NOMO-1 (cell line): ENCODE data around the gene RGP1.

Experiments
- DNase-seq, 2 experiments: peaks; one replicate each; lab custom pipeline; 2025; ENCODE audit not compliant: unreplicated experiment in 2 of 2; lab: John Stamatoyannopoulos, UW

RGP1 gene

DNA sequence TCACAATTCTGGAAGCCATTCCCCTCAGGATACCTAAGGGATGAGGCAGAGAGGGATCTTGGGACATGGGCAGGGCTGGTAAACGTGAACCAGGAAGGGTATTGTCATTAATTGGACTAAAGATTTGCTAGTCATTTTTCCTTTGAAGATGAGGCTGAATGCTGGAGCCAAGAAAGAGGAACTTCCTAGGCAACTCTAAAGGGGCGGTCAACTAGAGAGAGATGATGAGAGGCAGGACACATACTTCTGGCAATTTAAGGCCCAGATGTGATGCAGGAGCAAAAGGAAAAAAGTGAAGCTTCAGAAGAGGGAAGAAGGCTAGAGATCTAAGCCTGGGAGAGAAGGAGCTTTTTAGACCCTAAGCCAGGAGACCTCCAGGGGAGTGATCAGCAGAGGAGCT is 5.6 kb upstream of the RGP1 start:
- peak in 1 of 2 experiments; percentile 9 for DNase-seq

DNA sequence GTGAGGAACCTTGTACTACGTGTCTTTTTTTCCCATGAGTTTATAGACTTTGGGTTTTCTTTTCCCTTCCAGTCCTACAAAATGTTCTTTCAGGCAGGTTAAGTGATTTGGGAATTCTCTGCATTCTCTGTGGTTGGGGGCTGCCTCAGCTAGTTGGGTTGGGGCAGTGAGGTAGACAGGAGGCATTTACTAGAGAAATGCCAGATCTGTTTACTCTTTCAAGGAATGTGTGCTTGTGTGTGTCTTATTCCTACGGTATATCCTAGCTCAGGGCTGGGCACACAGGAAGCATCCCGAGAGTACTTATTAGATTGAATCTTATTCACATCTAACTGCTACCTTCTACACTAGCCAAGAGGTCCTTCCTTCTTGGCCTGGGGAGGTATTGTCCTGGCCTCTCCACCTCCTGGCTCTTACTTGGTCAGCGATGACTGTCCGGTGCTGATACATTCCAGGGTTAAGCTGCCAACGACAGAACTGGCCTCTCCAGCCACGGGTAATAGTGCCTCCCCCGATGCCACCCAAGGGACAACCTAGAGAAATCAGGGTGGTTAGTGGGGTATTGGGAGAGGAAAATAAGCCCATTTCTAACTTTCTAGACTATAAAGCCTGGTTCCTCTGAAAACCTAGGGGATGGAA is 5.1 kb upstream of the RGP1 start:
- no peak for DNase-seq

DNA sequence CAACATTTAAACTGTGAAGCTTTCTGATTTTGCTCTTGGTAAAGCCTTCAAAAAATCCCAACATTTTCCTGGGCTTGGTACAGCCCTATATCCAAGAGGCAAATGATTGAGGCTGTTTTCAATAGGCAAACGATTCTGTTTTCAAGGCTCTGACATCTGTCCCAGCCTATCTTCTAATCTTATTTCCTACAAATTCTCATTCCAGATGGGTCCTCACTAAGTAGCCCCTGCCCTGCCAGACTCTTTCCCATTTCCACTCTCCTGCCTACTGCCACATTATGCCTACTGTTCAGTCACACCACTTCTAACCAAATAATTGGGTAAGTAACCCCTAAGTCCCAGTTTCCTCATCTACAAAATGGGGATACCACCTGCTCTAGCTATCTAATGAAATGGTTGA is 3.5 kb upstream of the RGP1 start:
- DNase-seq = no peak

DNA sequence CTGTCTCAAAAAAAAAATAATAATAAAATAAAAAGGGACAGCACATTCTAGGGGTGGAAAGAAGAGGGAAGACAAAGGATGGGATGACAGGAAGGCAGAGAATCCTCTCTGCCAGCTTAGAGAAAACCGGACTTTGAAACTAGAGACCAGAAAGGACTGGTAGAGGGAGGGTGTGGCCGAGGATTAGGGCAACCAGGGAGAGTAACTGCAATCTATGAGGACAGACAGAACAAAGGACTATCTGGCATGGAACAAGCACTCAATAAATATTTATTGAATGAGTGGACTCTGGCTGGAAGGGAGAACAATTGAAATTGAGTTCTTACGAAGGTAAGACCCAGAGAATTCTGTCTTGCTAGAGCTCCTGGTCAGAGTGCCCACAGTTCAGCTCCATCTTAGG is 2.5 kb upstream of the RGP1 start:
- no peak for DNase-seq

DNA sequence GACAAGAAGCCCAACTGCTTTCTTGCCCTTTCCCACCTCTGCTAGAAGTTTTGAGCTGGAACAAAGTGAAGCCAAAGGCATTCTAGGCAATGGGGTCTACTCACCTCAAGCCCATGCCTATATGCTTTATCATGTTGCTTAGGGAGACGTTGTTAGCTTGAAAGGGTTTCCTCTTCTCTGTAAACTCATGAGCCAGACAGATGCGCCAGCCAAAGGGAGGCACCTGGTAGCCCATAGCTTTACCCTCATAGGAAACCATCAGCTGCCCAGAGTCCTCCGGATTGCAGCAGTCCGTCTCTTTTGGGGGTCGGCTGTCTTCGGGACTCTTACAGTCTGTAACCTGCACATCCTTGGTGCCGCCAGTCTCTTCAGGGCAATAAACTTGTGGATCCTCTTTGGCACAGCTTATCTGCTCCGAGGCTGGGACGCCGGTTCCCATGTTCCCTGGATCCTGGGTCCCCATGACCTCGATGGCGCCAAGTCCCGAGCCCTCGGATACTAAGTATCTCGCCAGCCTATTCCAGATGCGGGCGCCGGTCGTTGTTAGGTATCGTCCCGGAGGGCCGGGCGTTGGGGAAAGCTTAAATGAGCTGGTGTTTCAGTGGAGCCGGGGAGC is 737 bp upstream of the RGP1 start:
- peak in 1 of 2 experiments; percentile 43 for DNase-seq

DNA sequence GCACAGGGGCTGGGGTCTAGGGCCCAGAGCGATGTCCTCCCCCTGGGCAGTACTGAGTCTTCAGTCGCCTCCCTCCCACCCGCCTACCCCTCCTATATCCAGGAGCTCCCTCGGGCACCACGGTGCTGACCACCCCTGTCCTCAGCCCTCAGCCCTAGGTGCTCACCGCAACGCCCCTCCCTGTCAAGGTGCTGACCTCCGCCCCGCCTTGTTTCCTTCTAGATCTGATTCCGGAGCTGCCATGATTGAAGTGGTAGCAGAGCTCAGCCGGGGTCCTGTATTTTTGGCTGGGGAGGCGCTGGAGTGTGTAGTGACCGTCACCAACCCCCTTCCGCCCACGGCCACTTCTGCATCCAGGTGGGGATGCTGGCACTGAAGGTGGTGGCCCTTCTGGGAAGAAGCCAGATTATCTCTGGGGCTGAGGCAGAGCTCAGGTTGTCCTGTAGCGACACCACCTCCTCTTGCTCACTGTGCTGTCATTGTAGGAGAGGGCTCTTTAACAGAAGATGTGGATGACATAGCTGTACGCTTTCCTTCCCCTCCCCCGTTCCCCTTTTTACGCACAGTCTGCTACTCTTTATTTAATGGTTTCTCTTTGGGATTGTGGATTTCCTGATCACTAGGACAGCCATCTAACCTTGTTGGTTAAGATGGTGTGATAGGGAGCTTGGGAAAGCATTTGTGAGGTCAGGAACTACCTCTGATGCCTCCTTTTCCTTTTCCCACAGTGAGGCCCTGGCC is 598 bp downstream of the RGP1 start:
- peak in 1 of 2 experiments; percentile 52 for DNase-seq

DNA sequence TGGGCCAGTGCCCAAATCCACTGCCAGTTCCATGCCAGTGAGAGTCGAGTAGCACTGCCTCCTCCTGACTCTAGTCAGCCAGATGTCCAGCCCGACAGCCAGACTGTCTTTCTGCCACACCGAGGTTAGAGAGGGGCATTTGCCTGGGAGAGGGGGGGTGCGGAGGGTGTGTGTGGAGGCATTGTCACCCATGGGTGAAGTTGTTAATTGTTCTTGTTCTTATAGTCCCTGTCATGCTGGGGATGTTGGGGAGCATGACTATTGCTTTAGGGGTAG is 1.1 kb downstream of the RGP1 start:
- DNase-seq = no peak

DNA sequence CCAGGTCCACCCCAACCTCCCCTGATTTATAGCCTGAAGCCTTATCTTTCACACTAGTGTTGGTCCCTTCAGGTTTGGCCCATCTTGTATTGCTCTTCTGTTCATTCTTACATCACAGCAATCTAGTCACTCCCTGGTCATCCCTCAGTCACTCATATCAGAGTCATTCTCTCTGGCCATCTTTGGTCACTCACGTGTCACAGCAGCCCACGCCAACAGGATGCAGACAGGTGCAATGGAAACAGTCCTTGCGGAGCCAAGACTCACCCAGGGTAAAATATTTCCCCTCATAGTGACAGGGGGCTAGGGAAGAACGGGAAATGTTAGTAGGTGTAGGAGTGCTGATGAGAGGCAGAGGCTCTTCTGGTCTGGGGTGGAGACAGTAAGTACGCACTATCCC is 4.4 kb downstream of the RGP1 start:
- DNase-seq = no peak

DNA sequence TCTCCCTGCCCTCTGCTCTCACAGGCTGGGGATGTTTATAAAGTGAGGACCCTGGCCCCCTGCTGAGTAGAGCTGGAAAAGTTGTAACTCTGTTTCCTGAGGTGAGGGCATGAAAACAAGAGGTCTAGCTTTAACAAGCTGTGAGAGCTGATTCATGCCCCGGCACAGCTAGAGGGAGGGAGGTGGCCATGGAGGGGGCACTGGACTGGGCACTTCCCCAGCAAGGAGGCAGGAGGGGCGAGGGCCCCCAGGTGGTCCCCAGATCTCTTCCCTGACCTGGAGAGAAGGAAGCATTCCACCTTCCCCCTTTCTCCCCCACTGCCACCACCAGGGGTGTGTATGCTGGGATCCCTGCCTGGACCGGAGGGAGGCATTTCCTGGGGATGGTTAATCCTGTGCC is 5.2 kb downstream of the RGP1 start, which contains the start of gene MSMP:
Gene MSMP (minus strand): TSS at position 13 of the 400 bp plus-strand sequence. CDS start 147 bp downstream, outside the sequence.
- DNase-seq = no peak

DNA sequence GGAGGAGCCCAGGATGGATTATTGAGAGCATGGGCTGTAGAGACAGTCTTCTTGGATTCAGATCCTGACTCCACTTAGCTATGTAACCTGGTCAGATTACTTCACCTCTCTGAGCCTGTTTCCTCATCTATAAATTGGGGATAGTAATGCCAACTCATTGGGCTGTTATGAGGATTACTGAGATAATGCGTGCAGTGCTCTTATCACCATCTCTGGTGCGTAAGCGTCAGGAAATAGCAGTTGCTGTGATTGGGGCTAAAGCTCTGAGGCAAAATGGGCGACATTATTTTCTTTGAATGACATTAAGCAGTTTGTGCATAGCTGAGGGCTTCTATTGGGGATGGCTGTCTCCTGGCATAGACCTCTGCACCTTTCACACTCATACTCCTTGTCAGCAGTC is 6.0 kb downstream of the RGP1 start:
- DNase-seq = no peak

DNA sequence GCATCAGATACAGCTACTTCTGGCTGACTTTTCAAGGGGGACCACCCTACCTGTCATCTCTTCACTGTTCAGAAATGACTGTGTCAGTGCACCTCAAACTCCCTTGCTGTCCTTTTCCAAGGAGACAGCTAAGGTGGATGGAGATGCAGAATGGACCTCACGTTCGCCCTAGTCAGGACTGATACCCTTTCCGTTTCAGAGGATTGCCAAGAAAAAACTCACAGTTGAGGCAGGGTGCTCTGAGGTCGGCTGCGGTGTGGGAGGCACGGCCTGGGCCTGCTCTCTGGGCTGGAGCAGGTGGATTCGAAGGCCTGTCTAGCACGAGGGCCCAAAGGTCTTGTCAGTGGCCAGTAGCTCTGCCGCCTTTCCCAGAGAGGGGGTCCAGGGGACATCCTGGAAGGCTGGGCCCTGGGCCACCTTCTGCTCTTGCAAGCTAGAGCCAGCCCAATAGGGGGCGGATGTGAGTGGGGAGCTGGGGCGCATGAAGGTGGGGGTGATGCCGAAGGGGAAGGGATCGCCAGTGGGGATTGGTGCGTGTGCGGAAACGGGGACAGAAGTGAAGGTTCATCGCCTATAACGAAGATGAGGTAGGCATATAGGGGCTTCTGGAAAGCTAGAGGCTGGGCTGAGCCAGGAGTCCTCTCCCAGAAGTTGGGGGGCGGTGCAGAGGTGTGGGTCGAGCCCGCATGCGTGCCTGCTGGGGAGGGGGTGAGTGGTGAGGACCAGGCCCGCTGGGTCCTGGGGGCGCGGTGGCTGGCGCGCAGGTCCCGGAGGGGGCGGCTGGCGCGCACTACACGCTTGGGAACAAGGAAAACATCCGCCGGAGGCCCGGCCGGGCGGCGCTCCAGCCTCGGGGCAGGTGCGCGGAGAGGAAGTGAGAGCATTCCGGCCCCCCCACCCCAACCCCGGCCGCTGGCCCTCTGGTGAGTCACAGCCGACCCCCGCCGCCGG is 7.5 kb downstream of the RGP1 start:
- peak; percentile 70 to 84 for DNase-seq

DNA sequence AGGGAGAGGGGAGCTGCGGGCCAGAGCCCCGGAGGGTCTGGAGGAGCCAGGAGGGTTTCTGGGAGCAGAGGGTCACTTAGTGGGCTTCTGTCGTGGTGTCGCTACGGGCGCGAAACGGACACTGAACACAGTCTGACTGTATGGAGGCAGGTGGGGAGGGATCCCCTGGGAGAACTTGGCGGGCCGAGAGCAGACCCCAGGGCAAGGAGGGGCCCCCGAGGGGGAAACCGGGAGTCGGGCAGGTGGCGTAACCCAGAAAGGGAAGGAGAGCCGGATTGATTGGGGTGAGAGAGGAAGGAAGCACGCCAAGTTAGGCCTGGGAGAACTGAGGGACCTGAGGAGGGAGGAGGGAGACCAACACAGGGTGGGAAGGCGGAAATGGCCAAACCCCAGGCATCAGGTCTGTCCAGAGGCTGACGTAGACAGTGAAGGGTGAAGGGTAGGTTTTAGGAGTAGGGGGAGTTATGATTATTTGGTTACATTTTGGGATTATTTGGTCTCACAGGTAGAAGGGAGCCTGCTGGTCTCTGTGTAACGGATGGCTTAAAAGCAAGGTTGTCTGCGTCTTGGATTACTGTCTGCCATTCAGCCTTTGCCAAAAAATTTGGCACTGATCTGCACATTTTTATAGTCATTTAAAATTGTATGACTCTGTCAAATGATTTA is 8.3 kb downstream of the RGP1 start:
- peak; percentile 48 to 72 for DNase-seq

DNA sequence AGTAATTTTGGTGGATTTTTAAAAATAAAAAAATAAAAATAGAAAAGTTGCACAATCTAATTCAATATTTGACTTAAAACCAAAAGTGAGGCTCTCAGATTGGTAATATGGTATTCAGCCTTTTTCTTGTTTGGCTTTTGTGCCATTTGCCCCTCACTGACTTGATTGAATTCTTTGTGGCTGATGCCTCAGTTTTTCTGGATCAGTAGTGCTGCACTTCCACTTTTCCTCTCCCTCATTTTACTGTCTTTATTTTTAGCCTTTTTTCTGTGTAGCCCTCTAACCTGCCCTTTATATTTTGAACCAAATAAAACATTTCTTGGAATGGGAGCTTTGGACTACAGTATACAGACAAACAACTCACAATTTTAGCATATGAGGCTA is 8.8 kb downstream of the RGP1 start:
- no peak for DNase-seq

DNA sequence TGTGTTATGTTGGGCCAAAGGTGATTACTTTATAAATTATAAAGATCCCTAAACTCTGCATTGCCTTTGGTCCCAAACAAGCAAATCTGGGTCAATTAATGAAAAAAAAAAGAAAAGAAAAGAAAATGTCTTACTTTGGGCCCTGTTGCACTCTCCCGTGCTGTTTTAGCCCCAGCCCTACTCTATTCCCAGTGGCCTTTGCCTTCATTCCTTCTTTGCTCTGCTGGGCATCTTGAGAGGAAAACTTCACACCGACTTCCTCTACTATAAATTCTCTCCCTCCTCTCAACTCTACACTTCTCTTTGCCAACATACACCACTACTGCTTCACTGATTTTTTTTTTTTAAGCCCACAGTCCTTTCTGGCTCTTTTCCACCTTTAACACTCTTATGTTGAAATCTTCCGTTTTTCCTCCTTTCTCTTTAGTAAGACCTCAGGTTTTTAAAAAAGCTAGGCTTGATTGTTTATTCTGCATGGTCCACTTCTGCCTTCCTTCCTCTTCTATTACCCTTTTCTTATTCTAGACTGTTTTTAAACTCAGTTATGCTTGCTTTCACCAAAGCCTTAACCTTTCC is 9.5 kb downstream of the RGP1 start:
- no peak for DNase-seq

DNA sequence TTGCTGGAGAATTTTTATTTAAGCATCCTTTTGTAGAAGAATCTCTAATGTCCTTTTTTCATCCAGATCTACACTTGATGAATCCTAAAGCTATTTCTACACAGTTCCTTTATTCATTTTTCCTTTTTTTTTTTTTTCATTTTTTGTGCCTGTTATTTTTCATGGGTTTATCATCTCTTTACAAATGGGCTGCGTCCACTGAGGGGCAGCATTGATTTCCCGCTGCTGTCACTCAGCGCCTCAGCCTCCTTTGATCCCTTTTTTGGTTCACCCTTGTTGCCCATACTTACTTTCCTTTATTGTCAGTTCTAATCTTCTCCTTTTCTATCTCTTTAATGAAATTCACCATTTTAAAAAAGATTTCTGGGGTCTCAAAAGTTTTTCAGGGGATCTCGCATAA is 10.7 kb downstream of the RGP1 start:
- no peak for DNase-seq

DNA sequence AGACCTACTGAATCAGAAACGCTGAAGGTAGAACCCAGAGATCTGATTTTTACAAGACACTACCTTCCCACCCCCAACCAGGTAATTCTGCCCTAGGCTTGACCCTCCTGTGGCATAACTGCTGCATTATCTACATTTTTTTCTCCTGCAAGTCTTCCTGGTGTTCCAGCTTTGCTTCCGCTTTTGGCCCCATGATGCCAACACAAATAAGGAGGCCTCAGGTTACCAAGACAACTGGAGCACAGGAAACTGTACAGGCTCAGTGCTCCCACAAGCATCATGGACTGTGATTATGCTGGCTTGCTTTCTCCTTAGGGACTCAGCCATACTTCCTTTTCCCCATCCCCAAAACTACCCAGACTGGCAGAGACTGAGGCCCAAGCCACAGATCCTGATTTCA is 11.6 kb downstream of the RGP1 start:
- DNase-seq = no peak

DNA sequence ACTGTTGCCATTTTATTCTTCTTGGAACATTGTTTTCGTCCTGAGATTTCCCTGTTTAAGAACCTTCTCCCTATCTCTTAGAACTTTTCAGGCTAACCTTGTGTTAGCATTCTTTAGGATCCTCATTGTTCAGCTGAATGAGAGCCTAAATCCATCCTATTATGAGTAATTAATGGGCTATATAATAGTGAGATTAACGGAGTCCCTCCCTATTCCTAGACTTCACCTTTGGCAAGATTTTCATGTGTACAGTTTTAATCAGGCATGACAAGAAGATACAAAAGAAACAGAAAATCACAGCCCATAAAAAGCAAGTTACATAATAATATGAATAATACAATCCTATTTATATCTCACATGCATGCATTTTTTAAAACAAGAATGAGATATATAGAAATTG is 14.1 kb downstream of the RGP1 start:
- no peak for DNase-seq

DNA sequence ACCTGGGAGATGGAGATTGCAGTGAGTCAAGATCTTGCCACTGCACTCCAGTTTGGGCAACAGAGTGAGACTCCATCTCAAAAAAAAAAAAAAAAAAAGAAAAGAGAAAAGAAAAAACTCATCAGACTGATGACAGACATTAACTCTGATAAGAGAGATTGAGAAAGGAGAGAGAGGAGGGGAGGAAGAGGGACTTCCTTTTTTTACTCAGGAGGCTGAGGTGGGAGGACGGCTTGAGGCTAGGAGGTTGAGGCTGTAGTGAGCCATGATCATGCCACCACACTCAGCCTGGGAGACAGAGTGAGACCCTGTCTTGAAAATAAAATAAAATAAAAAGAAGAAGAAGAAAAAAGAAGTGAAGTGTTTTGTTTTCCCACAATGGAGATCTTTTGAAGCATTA is 14.7 kb downstream of the RGP1 start:
- DNase-seq = no peak

DNA sequence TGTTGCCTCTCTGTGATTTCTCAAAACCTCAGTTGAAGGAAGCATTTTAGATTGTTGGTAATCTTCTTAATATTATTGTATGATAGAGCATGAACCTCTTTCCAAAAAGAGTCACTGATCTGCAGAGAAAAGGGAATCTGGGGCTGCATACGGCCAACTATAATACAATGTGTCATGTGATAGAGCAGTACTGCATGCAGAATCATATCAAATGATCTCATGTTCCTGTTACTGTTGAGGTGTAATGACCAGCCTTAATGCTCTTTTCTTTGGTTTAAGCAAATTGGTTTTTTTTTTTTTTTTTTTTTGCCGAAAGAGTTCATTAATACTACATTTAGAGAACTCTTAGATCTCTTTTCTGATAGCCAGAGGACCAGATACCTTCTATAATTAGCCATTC is 17.9 kb downstream of the RGP1 start:
- no peak for DNase-seq

DNA sequence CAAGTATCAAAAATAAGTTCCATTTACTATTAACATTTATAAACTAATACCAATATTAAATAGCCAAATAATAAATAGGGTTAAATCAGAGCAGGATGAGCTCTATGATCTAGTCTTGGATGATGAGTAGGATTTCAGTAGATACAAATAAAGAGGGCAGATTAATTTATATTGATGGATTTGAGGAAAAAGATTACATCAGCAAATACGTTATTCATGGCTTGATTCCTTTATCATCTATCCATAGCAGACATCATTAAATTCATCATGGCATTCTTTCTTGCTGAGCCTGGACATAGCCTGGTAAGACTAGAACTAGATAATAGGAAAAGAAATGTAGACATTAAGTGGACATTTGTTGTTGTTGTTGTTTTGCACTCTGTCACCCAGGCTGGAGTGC is 18.4 kb downstream of the RGP1 start:
- DNase-seq = no peak
